Epidermal melanocyte (primary cell): ENCODE results near the gene DQX1.
A peak's percentile ranks its signal among the peaks of the same experiment; 100 is the strongest.

ENCODE experiments used
- DNase-seq: peaks from one replicate; pipeline ENCODE4 v3.0.0; 2011; ENCODE audit warnings: low spot score; ENCODE audit not compliant: insufficient read length

Gene DQX1

DNA sequence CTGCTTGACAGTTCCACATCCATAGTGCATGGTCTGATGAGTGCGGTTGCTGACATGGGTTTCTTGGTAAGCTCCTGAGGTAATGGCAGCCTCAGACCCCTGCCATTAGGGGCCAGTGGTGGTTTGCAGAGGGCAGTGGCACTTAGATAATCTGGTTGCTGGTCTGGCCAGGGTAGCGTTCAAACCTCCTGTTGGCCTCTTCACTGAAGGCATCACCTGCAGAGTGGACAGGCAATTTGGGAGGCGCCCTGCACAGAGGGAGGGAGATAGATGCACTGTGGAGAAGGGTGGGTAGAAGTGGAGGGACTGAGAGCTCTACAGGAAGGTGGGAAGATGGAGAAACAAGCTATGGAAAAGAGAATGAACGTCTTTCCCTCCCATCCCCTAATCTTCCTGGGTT is 7.4 kb upstream of the DQX1 start:
- DNase-seq, result no peak

DNA sequence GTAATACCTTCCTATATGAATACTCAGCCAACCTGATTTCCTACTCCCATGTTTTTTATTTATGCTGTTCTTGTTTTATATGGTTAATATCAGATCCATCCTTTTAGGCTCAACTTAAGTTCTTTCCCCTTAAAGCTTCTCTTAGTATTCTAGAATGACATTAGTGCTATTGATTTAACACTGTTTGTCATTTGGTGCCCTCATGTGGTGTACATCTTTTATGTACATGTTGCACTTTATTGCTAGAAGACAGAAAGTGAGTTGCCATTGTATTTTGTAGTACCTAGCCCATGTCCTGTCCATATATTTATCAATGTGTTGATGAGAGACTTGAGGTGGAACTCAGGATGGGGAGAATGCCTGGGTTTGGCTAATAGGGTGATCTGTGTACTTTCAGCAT is 6.2 kb upstream of the DQX1 start:
- DNase-seq, result no peak

DNA sequence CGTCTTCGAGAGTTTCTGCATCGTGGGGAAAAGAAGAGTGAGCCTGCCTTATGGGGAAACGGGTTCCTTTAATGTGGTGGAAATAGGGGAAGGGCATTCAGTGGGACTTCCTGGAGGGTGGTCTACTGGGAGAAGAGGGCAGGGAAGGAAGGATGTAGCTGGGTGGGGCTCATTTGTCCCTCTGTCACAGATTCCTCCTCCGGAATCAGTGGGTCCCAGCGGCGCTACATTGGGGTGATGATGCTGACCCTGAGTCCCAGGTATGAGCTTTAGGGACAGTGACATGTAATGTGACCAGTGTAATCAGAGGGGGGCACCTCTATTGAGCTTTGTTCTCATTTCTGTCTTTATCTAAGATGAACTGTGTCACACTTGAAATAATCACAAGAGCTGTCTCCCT is 5.6 kb upstream of the DQX1 start:
- no peak for DNase-seq

- DNase-seq, result no peak
These were observed 4.5 kb upstream of the DQX1 start for GRCh38 chr2:74530239-74531187.

DNA sequence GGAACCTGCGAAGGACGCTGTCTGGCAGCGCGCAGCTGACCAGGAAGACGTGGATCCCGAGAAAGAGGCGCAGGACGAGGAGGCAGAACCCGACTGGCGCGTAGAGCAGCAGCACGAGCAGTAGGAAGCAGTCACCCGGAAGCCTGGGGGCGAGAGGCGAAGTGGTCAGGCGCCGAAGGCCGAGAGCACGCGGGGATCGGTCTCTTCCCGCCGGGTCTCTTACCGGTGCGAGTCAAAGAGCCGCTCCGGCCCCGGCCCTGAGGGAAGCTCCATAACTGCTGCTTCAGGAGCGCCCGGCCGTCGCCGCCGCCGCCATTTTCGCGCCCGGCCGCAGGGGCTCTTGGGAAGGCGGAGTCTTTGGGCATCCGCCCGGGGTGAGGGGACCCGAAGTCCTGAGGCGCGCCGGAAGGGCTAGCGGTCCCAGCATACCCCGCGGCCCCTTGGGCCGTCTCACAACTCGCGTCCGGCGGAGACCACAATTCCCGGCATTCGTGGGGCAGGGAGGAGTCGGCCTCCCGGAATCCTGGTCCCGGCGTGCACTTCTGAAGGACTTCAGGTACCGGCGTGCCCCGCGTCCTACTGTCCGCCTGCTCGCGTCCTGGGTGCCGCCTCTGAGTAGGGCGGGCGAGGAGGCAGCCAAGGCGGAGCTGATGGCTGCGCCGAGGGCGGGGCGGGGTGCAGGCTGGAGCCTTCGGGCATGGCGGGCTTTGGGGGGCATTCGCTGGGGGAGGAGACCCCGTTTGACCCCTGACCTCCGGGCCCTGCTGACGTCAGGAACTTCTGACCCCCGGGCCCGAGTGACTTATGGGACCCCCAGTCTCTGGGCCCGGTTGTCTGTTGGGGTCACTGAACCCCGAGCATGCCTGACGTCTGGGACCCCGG is 3.6 kb upstream of the DQX1 start, which contains the start of the genes AUP1 and HTRA2:
Gene AUP1, minus strand, starts transcription at position 350 of the 882 bp plus-strand sequence. Its CDS starts 77 bp downstream, at position 273.
Gene HTRA2, plus strand, starts transcription at position 577 of the 882 bp plus-strand sequence. Its CDS starts 74 bp downstream, at position 651.
- peak; percentile 99 for DNase-seq

GRCh38 chr2:74528600-74529356 is 2.7 kb upstream of the DQX1 start:
- no peak for DNase-seq

- DNase-seq, result no peak
These were observed 1.7 kb upstream of the DQX1 start for GRCh38 chr2:74527741-74528140.

- no peak for DNase-seq
These were observed 709 bp upstream of the DQX1 start for GRCh38 chr2:74526649-74527230.

- DNase-seq, result no peak
These were observed 895 bp downstream of the DQX1 start for GRCh38 chr2:74524955-74525716.

- DNase-seq, result no peak
These were observed 2.0 kb downstream of the DQX1 start for GRCh38 chr2:74524005-74524404.

DNA sequence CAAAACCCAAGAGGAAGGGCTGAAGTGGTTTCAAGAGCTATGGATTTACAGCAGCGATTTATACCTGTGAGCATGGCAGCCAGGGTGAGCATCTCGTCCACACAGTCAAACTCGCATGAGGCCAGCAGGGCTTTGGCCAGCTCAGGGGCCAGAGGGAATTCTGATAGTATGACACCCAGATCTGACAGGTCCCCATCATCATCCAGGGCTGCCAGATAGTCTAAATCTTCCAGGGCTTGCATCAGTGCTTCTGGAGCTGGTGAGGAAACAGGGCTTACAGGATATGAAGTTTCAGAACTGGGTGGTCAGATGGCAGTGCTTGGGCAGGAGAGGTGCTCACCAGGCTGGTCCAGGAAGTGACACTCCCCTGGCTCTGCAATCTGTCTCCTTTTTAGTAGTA is 3.5 kb downstream of the DQX1 start:
- DNase-seq, result no peak

GRCh38 chr2:74516650-74517049 is 9.4 kb downstream of the DQX1 start:
- DNase-seq, result no peak

DNA sequence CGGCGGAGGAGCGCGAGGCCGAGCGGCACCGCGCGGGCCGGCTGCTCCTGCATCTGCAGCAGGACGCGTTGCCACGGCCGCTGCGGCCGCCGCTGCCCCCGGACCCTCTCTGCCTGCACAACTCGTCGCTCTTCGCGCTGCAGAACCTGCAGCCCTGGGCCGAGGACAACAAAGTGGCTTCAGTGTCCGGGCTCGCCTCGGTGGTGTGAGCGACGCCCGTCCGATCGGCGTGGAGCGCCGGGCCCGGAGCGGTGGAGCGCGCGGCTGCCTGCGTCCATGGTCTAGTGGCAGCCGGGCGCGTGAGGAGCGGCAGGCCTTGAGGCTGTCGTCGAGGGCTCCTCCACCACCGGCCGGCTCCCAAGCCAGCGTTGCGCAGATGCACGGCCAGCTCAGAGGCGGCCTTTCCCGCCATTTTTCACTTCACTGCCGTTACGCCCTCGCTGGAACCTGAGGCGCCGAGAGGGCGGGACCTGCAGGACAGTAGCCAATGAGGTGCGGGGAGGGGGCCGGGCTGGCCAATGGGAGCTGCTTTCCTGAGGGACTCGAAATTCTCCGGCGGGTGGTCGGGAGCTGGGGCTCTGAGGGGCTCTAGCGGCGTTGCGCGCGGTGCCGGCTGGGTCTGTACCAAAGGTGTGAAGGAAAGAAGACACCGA is 9.9 kb downstream of the DQX1 start:
- peak; percentile 81 for DNase-seq

GRCh38 chr2:74515271-74515980 is 10.6 kb downstream of the DQX1 start:
- DNase-seq, result no peak

- DNase-seq, result no peak
These were observed 11.4 kb downstream of the DQX1 start, which contains the start of gene TLX2 for GRCh38 chr2:74514368-74515270. Gene TLX2 (plus strand): TSS chr2:74514450. CDS start chr2:74514807, 357 bp downstream.

- no peak for DNase-seq
These were observed 12.2 kb downstream of the DQX1 start for GRCh38 chr2:74513605-74514367.
